Smooth muscle cell (in vitro differentiated cells): Measurements from ENCODE around the gene MAP3K12. TPM values are rescaled to one million over a fixed set of nuclear protein-coding genes. Genes with fewer than 3 reads are reported as not detected.
"Not testable (repeated sequence)": the region's sequence is repeated elsewhere in the genome, so short reads cannot be mapped to it uniquely, and the experiment has no call there.

Experiments used
- DNase-seq: peaks from one replicate; lab custom pipeline; 2025; ENCODE audit not compliant: unreplicated experiment; lab: John Stamatoyannopoulos, UW
- H2AFZ ChIP-seq: fragments of 200-600 bp; sonication (generic); 2 replicates; pipeline ENCODE4 v1.6.0; 2016; ENCODE audit warnings: antibody characterized with exemption, low read depth, mild to moderate bottlenecking
- H3F3A ChIP-seq: fragments of 200-600 bp; sonication (generic); 2 replicates; pipeline ENCODE4 v1.6.0; 2017; ENCODE audit warnings: antibody characterized with exemption, low read depth
- H3K27ac ChIP-seq: fragments of 200-600 bp; sonication (generic); 2 replicates; pipeline ENCODE4 v1.5.1; 2016; ENCODE audit warnings: low read depth, mild to moderate bottlenecking
- H3K27me3 ChIP-seq: fragments of 200-600 bp; sonication (generic); 2 replicates; pipeline ENCODE4 v1.6.1; 2016; ENCODE audit warnings: low read depth, mild to moderate bottlenecking
- H3K36me3 ChIP-seq: fragments of 200-600 bp; sonication (generic); 2 replicates; pipeline ENCODE4 v1.5.1; 2016; ENCODE audit warnings: low read depth
- H3K4me1 ChIP-seq: fragments of 200-600 bp; sonication (generic); 2 replicates; pipeline ENCODE4 v1.5.1; 2016; ENCODE audit warnings: low read depth
- H3K4me2 ChIP-seq: fragments of 200-600 bp; sonication (generic); 2 replicates; pipeline ENCODE4 v1.6.0; 2016; ENCODE audit warnings: mild to moderate bottlenecking
- H3K4me3 ChIP-seq: fragments of 200-600 bp; sonication (generic); 2 replicates; pipeline ENCODE4 v1.5.1; 2016; ENCODE audit warnings: mild to moderate bottlenecking
- H3K79me2 ChIP-seq: fragments of 200-600 bp; sonication (generic); 2 replicates; pipeline ENCODE4 v1.6.0; 2016; ENCODE audit warnings: low read depth, mild to moderate bottlenecking
- H3K9ac ChIP-seq: fragments of 200-600 bp; sonication (generic); 2 replicates; pipeline ENCODE4 v1.6.0; 2016; ENCODE audit warnings: low read depth
- H3K9me3 ChIP-seq: fragments of 200-600 bp; sonication (generic); replicated peaks from 2 replicates; pipeline ENCODE4 v1.5.1; 2016; ENCODE audit warnings: low read depth
- H4K20me1 ChIP-seq: fragments of 200-600 bp; sonication (generic); 2 replicates; pipeline ENCODE4 v1.6.0; 2016; ENCODE audit warnings: low read depth
- CTCF ChIP-seq: fragments of 200-600 bp; sonication (generic); IDR thresholded peaks from 2 replicates; pipeline ENCODE4 v1.5.1; 2017; ENCODE audit warnings: borderline replicate concordance, mild to moderate bottlenecking, antibody characterized with exemption; ENCODE audit not compliant: insufficient read depth, poor library complexity, severe bottlenecking
- WGBS: methylation state at CpG from one replicate; pipeline ENCODE4 v1.1.7; 2016; ENCODE audit warnings: low lambda C conversion rate; 5-methylcytosine and 5-hydroxymethylcytosine counted together
- polyA plus RNA-seq: library from polyadenylated mRNA; unstranded; fragments of >200 nt; fragmentation: Nextera tagmentation; extraction: Ambion mirVana; gene quantifications from 2 replicates; pipeline ENCODE4 v1.2.1, GENCODE V29; 2016
- total RNA-seq: library from RNA; depleted of rRNA; stranded (reverse); fragments of >200 nt; gene quantifications from 2 replicates; pipeline ENCODE4 v1.2.3, GENCODE V29; 2014

Gene MAP3K12
- total and polyA plus RNA-seq, 2 experiments from 2014 or later = 15.1 to 34.6 TPM

GRCh38 chr12:53450936-53451335 is 48.3 kb downstream of the MAP3K12 start:
- TF ChIP-seq CTCF = no peak
- Histone ChIP-seq H3K79me2 (peaks cover 38% of the 10 kb centered on the region), H3K27ac (no peak overlapping the region), H3K27me3 (no peaks in the 10 kb centered on the region), H2AFZ (no peak overlapping the region), H3K9ac (no peak overlapping the region), H3K36me3 (peaks cover 8% of the 10 kb centered on the region), H3K4me1 (peaks cover 17% of the 10 kb centered on the region), H4K20me1 (peaks cover 38% of the 10 kb centered on the region), H3F3A (peaks cover 19% of the 10 kb centered on the region), H3K4me2 (no peak overlapping the region), H3K9me3 (no peaks in the 10 kb centered on the region), H3K4me3 (no peak overlapping the region)
- whole genome bisulfite sequencing = 88% methylated on average over 7 of the region's 7 CpGs
- DNase-seq = no peak

DNA sequence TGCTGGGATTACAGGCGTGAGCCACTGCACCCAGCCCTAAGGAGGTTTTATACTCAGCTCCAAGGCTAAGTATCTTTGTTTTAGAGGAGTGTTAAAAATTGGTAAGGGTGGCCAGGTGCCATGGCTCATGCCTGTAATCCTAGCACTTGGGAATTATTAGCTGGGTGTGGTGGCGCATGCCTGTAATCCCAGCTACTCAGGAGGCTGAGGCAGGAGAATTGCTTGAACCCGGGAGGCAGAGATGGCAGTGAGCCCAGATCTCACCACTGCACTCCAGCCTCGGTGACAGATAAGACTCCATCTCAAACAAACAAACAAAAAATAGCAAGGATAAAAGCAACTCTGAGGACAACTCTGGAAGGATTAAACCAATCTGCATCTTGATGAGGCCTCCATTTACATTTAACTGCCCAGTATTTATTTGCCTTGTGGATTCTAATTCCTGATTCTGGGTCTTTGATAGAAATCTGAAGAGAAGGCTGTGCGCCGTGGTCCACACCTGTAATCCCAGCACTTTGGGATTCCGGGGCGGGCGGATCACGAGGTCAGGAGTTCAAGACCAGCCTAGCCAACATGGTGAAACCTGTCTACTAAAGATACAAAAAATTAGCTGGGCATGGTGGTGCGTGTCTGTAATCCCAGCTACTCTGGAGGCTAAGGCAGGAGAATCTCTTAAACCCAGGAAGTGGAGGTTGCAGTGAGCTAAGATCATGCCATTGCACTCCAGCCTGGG is 54.5 kb downstream of the MAP3K12 start:
- H3K4me3 ChIP-seq, H2AFZ ChIP-seq, H3K36me3 ChIP-seq, H3F3A ChIP-seq, H3K27me3 ChIP-seq, DNase-seq, H4K20me1 ChIP-seq, H3K9ac ChIP-seq, H3K9me3 ChIP-seq, H3K4me1 ChIP-seq, H3K4me2 ChIP-seq, H3K27ac ChIP-seq: not testable (repeated sequence)
- H3K79me2 ChIP-seq = peaks cover 14% of the 10 kb centered on the region
- WGBS = 95% methylated on average over 11 of the region's 11 CpGs

GRCh38 chr12:53443955-53444354 is 55.3 kb downstream of the MAP3K12 start:
- Histone ChIP-seq H3K27ac (no peak overlapping the region), H3K9ac (no peak overlapping the region), H4K20me1 (no peaks in the 10 kb centered on the region), H3K79me2 (peaks cover 14% of the 10 kb centered on the region), H3K36me3 (no peaks in the 10 kb centered on the region), H3K4me2 (no peak overlapping the region), H3K4me1 (peaks cover 7% of the 10 kb centered on the region), H3K27me3 (no peaks in the 10 kb centered on the region), H3K4me3 (peak overlapping the region; percentile 5), H3K9me3 (no peaks in the 10 kb centered on the region), H3F3A (peaks cover 4% of the 10 kb centered on the region), H2AFZ (no peak overlapping the region)
- DNase-seq = no peak
- 95% methylated on average over 4 of the region's 4 CpGs for WGBS
- no peak for TF ChIP-seq CTCF

- Histone ChIP-seq H2AFZ (peak within 1 kb of the TSS; percentile 91), H3K4me2 (peak within 1 kb of the TSS; percentile 91), H3K4me1 (peaks cover 7% of the 10 kb centered on the region), H3K4me3 (peak within 1 kb of the TSS; percentile 87), H3K27ac (peak within 1 kb of the TSS; percentile 72), H3F3A (peaks cover 4% of the 10 kb centered on the region), H3K9ac (peak within 1 kb of the TSS; percentile 85), H4K20me1 (no peaks in the 10 kb centered on the region), H3K79me2 (peaks cover 14% of the 10 kb centered on the region), H3K9me3 (no peaks in the 10 kb centered on the region), H3K36me3 (no peaks in the 10 kb centered on the region), H3K27me3 (no peaks in the 10 kb centered on the region)
- 2% methylated on average over 30 of the region's 31 CpGs for WGBS
- DNase-seq = peak; percentile 93
- no peak for TF ChIP-seq CTCF
These were observed 58.0 kb downstream of the MAP3K12 start, which contains the start of gene PRR13 for GRCh38 chr12:53441040-53441833. PRR13 (plus strand) TSS chr12:53441734; CDS start chr12:53442715, 981 bp downstream.

DNA sequence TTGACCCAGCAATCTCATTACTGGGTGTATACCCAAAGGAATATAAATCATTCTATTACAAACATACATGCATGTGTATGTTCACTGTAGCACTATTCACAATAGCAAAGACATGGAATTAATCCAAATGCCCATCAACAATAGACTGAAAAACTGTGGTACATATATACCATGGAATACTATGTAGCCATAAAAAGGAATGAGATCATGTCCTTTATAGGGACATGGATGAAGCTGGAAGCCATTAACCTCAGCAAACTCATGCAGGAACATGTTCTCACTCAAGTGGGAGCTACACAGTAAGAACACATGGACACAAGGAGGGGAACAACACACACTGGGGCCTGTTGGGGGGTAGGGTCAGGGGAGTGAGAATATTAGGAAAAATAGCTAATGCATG is 59.7 kb downstream of the MAP3K12 start:
- H3K9ac ChIP-seq, H3K4me3 ChIP-seq, H3K9me3 ChIP-seq, H3F3A ChIP-seq, H3K36me3 ChIP-seq, H3K27ac ChIP-seq, H3K4me2 ChIP-seq, H4K20me1 ChIP-seq, DNase-seq, H3K4me1 ChIP-seq, H3K27me3 ChIP-seq, H2AFZ ChIP-seq: not testable (repeated sequence)
- peaks cover 14% of the 10 kb centered on the region for H3K79me2 ChIP-seq

GRCh38 chr12:53435326-53435725 is 63.9 kb downstream of the MAP3K12 start:
- H3K9me3 ChIP-seq, H3K27me3 ChIP-seq, H3K36me3 ChIP-seq, H3K27ac ChIP-seq, H4K20me1 ChIP-seq, H3F3A ChIP-seq, H3K9ac ChIP-seq, DNase-seq, H3K79me2 ChIP-seq, H3K4me1 ChIP-seq, H3K4me2 ChIP-seq, H3K4me3 ChIP-seq, H2AFZ ChIP-seq: not testable (repeated sequence)
- WGBS = 96% methylated on average over 9 of the region's 9 CpGs
